Mesenchymal stem cell (in vitro differentiated cells and primary cell): Measurements from ENCODE around the gene BABAM2.

Experiments
- DNase-seq: peaks from one replicate; pipeline ENCODE4 v3.0.0-alpha.2; 2013
- H2AFZ ChIP-seq: one replicate; pipeline ENCODE4 v1.6.1; 2013; ENCODE audit warnings: low read depth, mild to moderate bottlenecking, control low read depth, inconsistent platforms, low read length, moderate library complexity
- H2AK5ac ChIP-seq: 2 replicates; pipeline ENCODE4 v1.6.1; 2013; ENCODE audit warnings: low read length, moderate library complexity, mild to moderate bottlenecking, inconsistent platforms; ENCODE audit not compliant: severe bottlenecking
- H2BK120ac ChIP-seq: one replicate; pipeline ENCODE4 v1.6.1; 2013; ENCODE audit warnings: low read depth, mild to moderate bottlenecking, inconsistent platforms, low read length, moderate library complexity
- H2BK12ac ChIP-seq, 2 experiments: one replicate each; pipeline ENCODE4 v1.6.1; 2013; ENCODE audit warnings: inconsistent platforms in 2 of 2, low read length in 2 of 2, mild to moderate bottlenecking in 2 of 2, moderate library complexity in 2 of 2, control low read depth in 1 of 2
- H2BK15ac ChIP-seq: one replicate; pipeline ENCODE4 v1.6.1; 2013; ENCODE audit warnings: mild to moderate bottlenecking, low read depth, inconsistent platforms; ENCODE audit not compliant: poor library complexity, severe bottlenecking
- H2BK5ac ChIP-seq: 2 replicates; pipeline ENCODE4 v1.6.1; 2013; ENCODE audit warnings: low read depth, mild to moderate bottlenecking, low read length, control low read depth, inconsistent platforms; ENCODE audit not compliant: poor library complexity, severe bottlenecking
- H3K14ac ChIP-seq, 2 experiments: one replicate each; pipeline ENCODE4 v1.6.1; 2013; ENCODE audit warnings: inconsistent platforms in 2 of 2, low read length in 2 of 2, control low read depth in 1 of 2, mild to moderate bottlenecking in 1 of 2, moderate library complexity in 1 of 2
- H3K18ac ChIP-seq, 2 experiments: one replicate each; pipeline ENCODE4 v1.6.1; 2013; ENCODE audit warnings: inconsistent platforms in 2 of 2, low read length in 2 of 2, control low read depth in 1 of 2, low read depth in 1 of 2, mild to moderate bottlenecking in 1 of 2
- H3K23ac ChIP-seq, 2 experiments: one replicate each; pipeline ENCODE4 v1.6.1; 2013; ENCODE audit warnings: inconsistent platforms in 2 of 2, low read length in 2 of 2, mild to moderate bottlenecking in 2 of 2, moderate library complexity in 2 of 2, control low read depth in 1 of 2
- H3K27ac ChIP-seq: 2 replicates; pipeline ENCODE4 v1.5.1; 2013; ENCODE audit warnings: mild to moderate bottlenecking, moderate library complexity, low read length, control low read depth, inconsistent platforms; ENCODE audit not compliant: poor library complexity, severe bottlenecking
- H3K27me3 ChIP-seq, 2 experiments: 2 replicates each; pipeline versions ENCODE4 v1.6.1 to v1.7.0; 2013; ENCODE audit warnings: low read length in 2 of 2, mild to moderate bottlenecking in 2 of 2, moderate library complexity in 2 of 2, control low read depth in 1 of 2, inconsistent platforms in 1 of 2; ENCODE audit not compliant: control insufficient read depth in 1 of 2, insufficient read depth in 1 of 2
- H3K36me3 ChIP-seq, 2 experiments: 2 replicates each; pipeline versions ENCODE4 v1.6.1 to v1.7.0; 2013; ENCODE audit warnings: low read length in 2 of 2, control low read depth in 1 of 2, inconsistent platforms in 1 of 2, low read depth in 1 of 2, mild to moderate bottlenecking in 1 of 2; ENCODE audit not compliant: insufficient read depth in 2 of 2, control insufficient read depth in 1 of 2
- H3K4ac ChIP-seq, 2 experiments: one replicate each; pipeline ENCODE4 v1.6.1; 2013; ENCODE audit warnings: inconsistent platforms in 2 of 2, low read length in 2 of 2, mild to moderate bottlenecking in 2 of 2, moderate library complexity in 2 of 2, control low read depth in 1 of 2, low read depth in 1 of 2
- H3K4me1 ChIP-seq: 2 replicates; pipeline ENCODE4 v1.6.1; 2013; ENCODE audit warnings: low read depth, low read length, control low read depth; ENCODE audit not compliant: control insufficient read depth, insufficient read depth
- H3K4me2 ChIP-seq: 2 replicates; pipeline ENCODE4 v1.6.1; 2013; ENCODE audit warnings: low read length, mild to moderate bottlenecking, inconsistent platforms; ENCODE audit not compliant: poor library complexity, severe bottlenecking
- H3K4me3 ChIP-seq, 2 experiments: 2 replicates each; pipeline versions ENCODE4 v1.5.1 to v1.7.0; 2013; ENCODE audit warnings: low read length in 2 of 2, mild to moderate bottlenecking in 2 of 2, control low read depth in 1 of 2, low read depth in 1 of 2; ENCODE audit not compliant: insufficient read depth in 1 of 2
- H3K79me1 ChIP-seq: replicated peaks from 2 replicates; pipeline ENCODE4 v1.6.1; 2013; ENCODE audit warnings: mild to moderate bottlenecking, control low read depth, low read length, inconsistent platforms; ENCODE audit not compliant: poor library complexity, severe bottlenecking
- H3K9ac ChIP-seq: 2 replicates; pipeline ENCODE4 v1.7.0; 2013; ENCODE audit warnings: mild to moderate bottlenecking, low read length, moderate library complexity
- H3K9me3 ChIP-seq: 2 replicates; pipeline ENCODE4 v1.7.0; 2013; ENCODE audit warnings: mild to moderate bottlenecking, low read length; ENCODE audit not compliant: control insufficient read depth
- H4K8ac ChIP-seq: one replicate; pipeline ENCODE4 v1.6.1; 2013; ENCODE audit warnings: inconsistent platforms, mild to moderate bottlenecking, low read length, moderate library complexity
- H4K91ac ChIP-seq: one replicate; pipeline ENCODE4 v1.6.1; 2013; ENCODE audit warnings: mild to moderate bottlenecking, low read length, inconsistent platforms
- WGBS: methylation state at CpG from one replicate; pipeline ENCODE4 v1.1.7; 2013; ENCODE audit warnings: mixed read lengths; 5-methylcytosine and 5-hydroxymethylcytosine counted together

The BABAM2 gene

DNA sequence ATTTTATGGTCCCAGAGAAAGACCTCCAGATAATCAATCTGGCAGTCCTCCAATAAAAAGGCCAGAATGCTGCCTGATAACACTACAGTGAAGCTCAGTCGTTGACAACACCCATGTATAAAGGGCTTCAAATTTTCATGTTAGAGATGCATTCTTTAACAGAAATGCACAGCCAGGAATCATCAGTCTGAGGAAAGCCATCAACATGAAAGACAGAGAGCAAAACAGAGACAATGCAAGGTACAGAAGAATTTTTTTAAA is 13.8 kb downstream of the BABAM2 start:
- no peaks in the 10 kb centered on the region for H3K9me3 ChIP-seq
- no peak overlapping the region for H2BK5ac ChIP-seq
- no peak overlapping the region for H3K9ac ChIP-seq
- no peak overlapping the region for H2BK15ac ChIP-seq
- H3K4me1 ChIP-seq, result no peaks in the 10 kb centered on the region
- no peak overlapping the region for H2AK5ac ChIP-seq
- no peak overlapping the region for H3K4me2 ChIP-seq
- H4K91ac ChIP-seq, result no peak overlapping the region
- no peak overlapping the region for H3K27ac ChIP-seq
- no peak overlapping the region for H3K4me3 ChIP-seq
- no CpG with 5 or more reads among the region's 1 CpG for WGBS
- no peaks in the 10 kb centered on the region for H3K27me3 ChIP-seq
- H4K8ac ChIP-seq, result no peak overlapping the region
- H3K79me1 ChIP-seq, result peaks cover 14% of the 10 kb centered on the region
- no peak overlapping the region for H3K23ac ChIP-seq
- H3K4ac ChIP-seq, result no peak overlapping the region
- H3K14ac ChIP-seq, result no peak overlapping the region
- H2BK120ac ChIP-seq, result no peak overlapping the region
- H2BK12ac ChIP-seq, result no peak overlapping the region
- no peak overlapping the region for H3K18ac ChIP-seq
- H3K36me3 ChIP-seq, result peaks cover 3 to 15% of the 10 kb centered on the region in 2 experiments
- no peak overlapping the region for H2AFZ ChIP-seq
- DNase-seq, result no peak

DNA sequence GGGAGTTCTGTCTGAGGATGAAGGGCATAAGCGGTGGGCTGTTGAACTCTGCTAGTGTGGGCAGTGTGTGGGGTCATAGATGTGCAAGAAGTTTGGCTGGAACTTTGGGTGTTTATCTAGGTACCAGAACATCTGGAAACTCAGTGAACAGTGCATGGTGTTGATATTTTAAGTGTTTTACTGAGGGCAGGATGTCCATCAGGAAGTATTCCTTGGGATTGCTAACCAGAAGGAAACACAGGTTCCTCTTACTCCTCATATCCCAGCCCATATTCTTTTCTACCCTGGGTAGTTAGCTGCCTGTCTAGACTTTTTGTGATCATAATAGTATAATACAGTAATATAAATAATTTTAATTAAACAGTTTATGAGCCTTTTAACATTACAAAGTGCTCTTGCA is 15.5 kb downstream of the BABAM2 start:
- no peak overlapping the region for H3K9ac ChIP-seq
- 96% methylated on average over 1 of the region's 1 CpG for WGBS

DNA sequence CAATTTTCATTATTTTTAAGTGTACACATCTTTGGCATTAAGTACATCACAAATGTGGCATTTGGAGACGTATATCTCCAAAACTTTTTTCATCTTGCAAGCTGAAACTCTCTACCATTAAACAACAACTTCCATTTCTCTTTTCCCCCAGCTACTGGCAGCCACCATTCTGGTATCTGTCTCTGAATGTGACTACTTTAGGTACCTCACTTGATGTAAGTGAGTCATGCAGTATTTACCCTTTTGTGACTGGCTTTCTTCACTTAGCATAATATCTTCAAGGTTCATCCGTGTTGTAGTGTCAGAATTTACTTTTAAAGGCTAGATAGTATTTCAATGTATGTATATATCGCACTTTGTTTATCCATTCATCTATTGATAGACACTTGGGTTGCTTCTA is 17.0 kb downstream of the BABAM2 start:
- no peak overlapping the region for H3K18ac ChIP-seq
- H3K9ac ChIP-seq, result no peak overlapping the region
- H3K14ac ChIP-seq, result no peak overlapping the region
- no peak overlapping the region for H2BK15ac ChIP-seq
- no peak overlapping the region for H2BK5ac ChIP-seq
- H3K4me3 ChIP-seq, result no peak overlapping the region
- no peak overlapping the region for H2AK5ac ChIP-seq
- no peak overlapping the region for H4K91ac ChIP-seq
- 100% methylated on average over 1 of the region's 3 CpGs for WGBS
- H3K4me1 ChIP-seq, result no peaks in the 10 kb centered on the region
- no peak overlapping the region for H3K4me2 ChIP-seq
- H3K4ac ChIP-seq, result no peak overlapping the region
- peaks cover 17% of the 10 kb centered on the region for H3K79me1 ChIP-seq
- no peaks in the 10 kb centered on the region for H3K9me3 ChIP-seq
- no peak overlapping the region for H2BK120ac ChIP-seq
- H3K36me3 ChIP-seq, result peaks cover 3 to 9% of the 10 kb centered on the region in 2 experiments
- no peak for DNase-seq
- H3K23ac ChIP-seq, result no peak overlapping the region
- H3K27me3 ChIP-seq, result no peaks in the 10 kb centered on the region
- no peak overlapping the region for H3K27ac ChIP-seq
- no peak overlapping the region for H4K8ac ChIP-seq
- no peak overlapping the region for H2BK12ac ChIP-seq
- no peak overlapping the region for H2AFZ ChIP-seq

More for the DNA sequence above, 15.5 kb downstream of the BABAM2 start:
- no peak overlapping the region for H3K4ac ChIP-seq
- no peak overlapping the region for H3K23ac ChIP-seq
- no peak overlapping the region for H3K14ac ChIP-seq
- H3K18ac ChIP-seq, result no peak overlapping the region
- no peak overlapping the region for H2AFZ ChIP-seq
- no peaks in the 10 kb centered on the region for H3K27me3 ChIP-seq
- no peak overlapping the region for H4K91ac ChIP-seq
- peaks cover 3 to 9% of the 10 kb centered on the region in 2 experiments for H3K36me3 ChIP-seq
- no peak overlapping the region for H2BK12ac ChIP-seq
- no peaks in the 10 kb centered on the region for H3K4me1 ChIP-seq
- no peak overlapping the region for H3K4me2 ChIP-seq
- no peak overlapping the region for H3K27ac ChIP-seq
- no peak overlapping the region for H2BK120ac ChIP-seq
- peak overlapping the region; percentile 53 for H2AK5ac ChIP-seq
- H4K8ac ChIP-seq, result no peak overlapping the region
- peaks cover 19% of the 10 kb centered on the region for H3K79me1 ChIP-seq
- H3K4me3 ChIP-seq, result no peak overlapping the region
- no peaks in the 10 kb centered on the region for H3K9me3 ChIP-seq
- no peak for DNase-seq
- H2BK5ac ChIP-seq, result no peak overlapping the region
- H2BK15ac ChIP-seq, result no peak overlapping the region

DNA sequence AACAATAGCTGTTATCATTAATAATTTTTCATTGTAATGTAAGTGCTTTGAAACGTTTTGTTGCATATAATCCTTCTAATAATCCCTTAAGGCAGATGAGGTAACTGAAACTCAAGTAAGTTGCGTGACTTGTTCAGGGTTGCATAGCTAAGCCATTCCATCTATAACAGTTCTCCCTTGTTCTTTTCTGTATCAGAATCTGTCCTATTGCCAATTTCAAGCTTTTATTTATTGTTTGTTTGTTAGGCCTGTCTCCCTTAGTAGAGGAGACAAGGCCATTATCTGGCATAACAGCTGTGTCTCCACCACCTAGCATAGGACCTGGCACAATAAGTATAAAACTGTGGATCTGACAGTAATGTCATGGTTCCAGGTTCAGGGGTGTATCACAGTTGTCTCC is 19.4 kb downstream of the BABAM2 start:
- no peak overlapping the region for H3K27ac ChIP-seq
- no peak overlapping the region for H2BK15ac ChIP-seq
- H4K8ac ChIP-seq, result no peak overlapping the region
- peaks cover 15% of the 10 kb centered on the region for H3K79me1 ChIP-seq
- DNase-seq, result no peak
- H2AFZ ChIP-seq, result no peak overlapping the region
- no peak overlapping the region for H2AK5ac ChIP-seq
- H3K4ac ChIP-seq, result no peak overlapping the region
- no peak overlapping the region for H3K4me2 ChIP-seq
- H3K27me3 ChIP-seq, result no peaks in the 10 kb centered on the region
- H3K18ac ChIP-seq, result no peak overlapping the region
- no peak overlapping the region for H4K91ac ChIP-seq
- no peaks in the 10 kb centered on the region for H3K4me1 ChIP-seq
- H3K4me3 ChIP-seq, result no peak overlapping the region
- no CpG with 5 or more reads among the region's 2 CpGs for WGBS
- no peak overlapping the region for H3K14ac ChIP-seq
- no peaks in the 10 kb centered on the region for H3K9me3 ChIP-seq
- H2BK5ac ChIP-seq, result no peak overlapping the region
- no peak overlapping the region for H3K9ac ChIP-seq
- peaks cover 3 to 9% of the 10 kb centered on the region in 2 experiments for H3K36me3 ChIP-seq
- no peak overlapping the region for H2BK12ac ChIP-seq
- no peak overlapping the region for H3K23ac ChIP-seq
- H2BK120ac ChIP-seq, result no peak overlapping the region
